ENCODE data around the gene IFRD2. TPM values are rescaled to one million over a fixed set of nuclear protein-coding genes. Genes with fewer than 3 reads are reported as not detected.
"Not testable (repeated sequence)": the region's sequence is repeated elsewhere in the genome, so short reads cannot be mapped to it uniquely, and the experiment has no call there.

IFRD2 gene
- total and polyA plus RNA-seq, 7 donors, result 24.5 to 73.1 (median 51.8) TPM

- WGBS, 2 donors, result 30 to 64% methylated on average over 6 of the region's 6 CpGs
- no peak overlapping the region for H3K4me3 ChIP-seq
- peaks cover 0 to 45% (median 6%) of the 10 kb centered on the region in 4 donors for H3K36me3 ChIP-seq
- DNase-seq, result no peak
- H3K4me1 ChIP-seq, result peaks cover 0 to 48% (median 45%) of the 10 kb centered on the region in 4 donors
- no peak for TF ChIP-seq POLR2AphosphoS5 (IDR thresholded peaks at IDR 0.05)
- no peak for TF ChIP-seq POLR2A (IDR thresholded peaks at IDR 0.05)
- TF ChIP-seq, protein P1, sequence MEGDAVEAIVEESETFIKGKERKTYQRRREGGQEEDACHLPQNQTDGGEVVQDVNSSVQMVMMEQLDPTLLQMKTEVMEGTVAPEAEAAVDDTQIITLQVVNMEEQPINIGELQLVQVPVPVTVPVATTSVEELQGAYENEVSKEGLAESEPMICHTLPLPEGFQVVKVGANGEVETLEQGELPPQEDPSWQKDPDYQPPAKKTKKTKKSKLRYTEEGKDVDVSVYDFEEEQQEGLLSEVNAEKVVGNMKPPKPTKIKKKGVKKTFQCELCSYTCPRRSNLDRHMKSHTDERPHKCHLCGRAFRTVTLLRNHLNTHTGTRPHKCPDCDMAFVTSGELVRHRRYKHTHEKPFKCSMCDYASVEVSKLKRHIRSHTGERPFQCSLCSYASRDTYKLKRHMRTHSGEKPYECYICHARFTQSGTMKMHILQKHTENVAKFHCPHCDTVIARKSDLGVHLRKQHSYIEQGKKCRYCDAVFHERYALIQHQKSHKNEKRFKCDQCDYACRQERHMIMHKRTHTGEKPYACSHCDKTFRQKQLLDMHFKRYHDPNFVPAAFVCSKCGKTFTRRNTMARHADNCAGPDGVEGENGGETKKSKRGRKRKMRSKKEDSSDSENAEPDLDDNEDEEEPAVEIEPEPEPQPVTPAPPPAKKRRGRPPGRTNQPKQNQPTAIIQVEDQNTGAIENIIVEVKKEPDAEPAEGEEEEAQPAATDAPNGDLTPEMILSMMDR (IDR thresholded peaks at IDR 0.05), result no peak
- TF ChIP-seq EP300 (IDR thresholded peaks at IDR 0.05), result no peak
- no peaks in the 10 kb centered on the region for H3K9me3 ChIP-seq
- H3K27me3 ChIP-seq, result no peaks in the 10 kb centered on the region
- peak overlapping the region; percentile 6 to 45 (median 22) for H3K27ac ChIP-seq
- intact Hi-C loops (cut with DNase I), result no loop called here
Observed at GRCh38 chr3:50317300-50317699, 25.1 kb upstream of the IFRD2 start.

- no peak overlapping the region for H3K4me3 ChIP-seq
Observed at GRCh38 chr3:50316657-50317242, 24.5 kb upstream of the IFRD2 start.

GRCh38 chr3:50314816-50315215, 22.6 kb upstream of the IFRD2 start:
- H3K27ac ChIP-seq, result no peak overlapping the region
- peaks cover 0 to 33% (median 29%) of the 10 kb centered on the region in 4 donors for H3K4me1 ChIP-seq
- no peaks in the 10 kb centered on the region for H3K9me3 ChIP-seq
- H3K27me3 ChIP-seq, result no peaks in the 10 kb centered on the region
- no peak for DNase-seq
- TF ChIP-seq EP300 (IDR thresholded peaks at IDR 0.05) (no peak), POLR2AphosphoS5 (IDR thresholded peaks at IDR 0.05) (no peak), POLR2A (IDR thresholded peaks at IDR 0.05) (no peak)
- TF ChIP-seq, protein P1 (IDR thresholded peaks at IDR 0.05), result no peak
- H3K4me3 ChIP-seq, result no peak overlapping the region
- peaks cover 0 to 44% (median 6%) of the 10 kb centered on the region in 4 donors for H3K36me3 ChIP-seq
- intact Hi-C loops (cut with DNase I), result no loop called here
- 95 to 96% methylated on average over 4 of the region's 4 CpGs for WGBS, 2 donors

More at GRCh38 chr3:50316657-50317242, 24.5 kb upstream of the IFRD2 start:
- Histone ChIP-seq H3K27ac (peak overlapping the region; percentile 6 to 45 (median 22)), H3K36me3 (peaks cover 0 to 45% (median 6%) of the 10 kb centered on the region in 4 donors), H3K27me3 (no peaks in the 10 kb centered on the region), H3K9me3 (no peaks in the 10 kb centered on the region), H3K4me1 (peaks cover 0 to 43% (median 40%) of the 10 kb centered on the region in 4 donors)
- TF ChIP-seq POLR2AphosphoS5 (IDR thresholded peaks at IDR 0.05) (no peak), EP300 (IDR thresholded peaks at IDR 0.05) (no peak), POLR2A (IDR thresholded peaks at IDR 0.05) (no peak)
- intact Hi-C loops (cut with DNase I), result no loop called here
- no peak for DNase-seq
- 12 to 47% methylated on average over 9 of the region's 9 CpGs for WGBS, 2 donors

GRCh38 chr3:50314342-50314741, 22.1 kb upstream of the IFRD2 start:
- intact Hi-C loops (cut with DNase I), result no loop called here
- no peaks in the 10 kb centered on the region for H3K27me3 ChIP-seq
- H3K9me3 ChIP-seq, result no peaks in the 10 kb centered on the region
- WGBS, 2 donors, result 84 to 89% methylated on average over 3 of the region's 3 CpGs
- no peak for DNase-seq
- TF ChIP-seq POLR2A (IDR thresholded peaks at IDR 0.05) (no peak), EP300 (IDR thresholded peaks at IDR 0.05) (no peak), POLR2AphosphoS5 (IDR thresholded peaks at IDR 0.05) (no peak)
- TF ChIP-seq, protein P1 (IDR thresholded peaks at IDR 0.05), result no peak
- no peak overlapping the region for H3K4me3 ChIP-seq
- H3K27ac ChIP-seq, result no peak overlapping the region
- peaks cover 0 to 39% (median 6%) of the 10 kb centered on the region in 4 donors for H3K36me3 ChIP-seq
- H3K4me1 ChIP-seq, result peaks cover 0 to 28% (median 24%) of the 10 kb centered on the region in 4 donors

DNA sequence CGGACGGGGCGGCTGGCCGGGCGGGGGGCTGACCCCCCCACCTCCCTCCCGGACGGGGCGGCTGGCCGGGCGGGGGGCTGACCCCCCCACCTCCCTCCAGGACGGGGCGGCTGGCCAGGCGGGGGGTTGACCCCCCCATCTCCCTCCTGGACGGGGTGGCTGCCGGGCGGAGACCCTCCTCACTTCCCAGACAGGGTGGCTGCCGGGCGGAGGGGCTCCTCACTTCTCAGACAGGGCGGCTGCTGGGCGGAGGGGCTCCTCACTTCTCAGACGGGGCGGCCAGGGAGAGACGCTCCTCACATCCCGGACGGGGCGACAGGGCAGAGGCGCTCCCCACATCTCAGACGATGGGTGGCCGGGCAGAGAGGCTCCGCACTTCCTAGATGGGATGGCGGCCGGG, 19.8 kb upstream of the IFRD2 start:
- DNase-seq; H3K27me3 ChIP-seq; intact Hi-C loops (cut with DNase I); H3K9me3 ChIP-seq; H3K27ac ChIP-seq; H3K4me1 ChIP-seq; H3K4me3 ChIP-seq: not testable (repeated sequence)
- WGBS, 2 donors, result 92 to 93% methylated on average over 32 of the region's 32 CpGs
- H3K36me3 ChIP-seq, result peaks cover 0 to 17% (median 2%) of the 10 kb centered on the region in 4 donors

DNA sequence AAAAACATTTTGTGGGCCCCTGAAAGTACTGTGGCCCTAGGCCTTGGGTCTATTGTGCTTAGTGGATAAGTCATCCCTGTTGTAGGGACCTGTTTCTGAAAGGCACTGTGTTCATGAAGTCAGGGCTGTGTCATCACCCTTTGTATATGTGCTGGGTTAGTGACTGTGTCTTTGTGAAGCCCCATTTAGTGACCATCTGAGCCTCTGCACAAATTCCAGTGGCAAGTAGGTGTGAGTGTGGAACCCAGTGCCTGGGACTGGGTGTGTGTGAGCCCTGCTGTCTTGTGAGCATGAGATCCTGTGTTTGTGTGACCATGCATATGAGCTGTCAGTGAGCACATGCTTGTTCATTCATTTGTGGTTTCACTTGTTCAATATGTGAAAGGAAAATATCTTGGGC, 12.4 kb upstream of the IFRD2 start:
- no peak overlapping the region for H3K4me3 ChIP-seq
- H3K9me3 ChIP-seq, result no peaks in the 10 kb centered on the region
- no peak for DNase-seq
- H3K4me1 ChIP-seq, result peaks cover 0 to 32% (median 30%) of the 10 kb centered on the region in 4 donors
- no peaks in the 10 kb centered on the region for H3K36me3 ChIP-seq
- TF ChIP-seq EP300 (IDR thresholded peaks at IDR 0.05), result no peak
- no peak for TF ChIP-seq POLR2A (IDR thresholded peaks at IDR 0.05)
- TF ChIP-seq, protein P1 (IDR thresholded peaks at IDR 0.05), result no peak
- no peak for TF ChIP-seq POLR2AphosphoS5 (IDR thresholded peaks at IDR 0.05)
- no peak overlapping the region for H3K27ac ChIP-seq
- no peaks in the 10 kb centered on the region for H3K27me3 ChIP-seq
- intact Hi-C loops (cut with DNase I), result no loop called here

Measured in sigmoid colon (tissue), 7 donors.